ENCODE results near the gene PITPNM3. TPM values are rescaled to one million over a fixed set of nuclear protein-coding genes. Genes with fewer than 3 reads are reported as not detected.

The PITPNM3 gene
- total RNA-seq, 1 donor from 2014 or later = 4.3 TPM

DNA sequence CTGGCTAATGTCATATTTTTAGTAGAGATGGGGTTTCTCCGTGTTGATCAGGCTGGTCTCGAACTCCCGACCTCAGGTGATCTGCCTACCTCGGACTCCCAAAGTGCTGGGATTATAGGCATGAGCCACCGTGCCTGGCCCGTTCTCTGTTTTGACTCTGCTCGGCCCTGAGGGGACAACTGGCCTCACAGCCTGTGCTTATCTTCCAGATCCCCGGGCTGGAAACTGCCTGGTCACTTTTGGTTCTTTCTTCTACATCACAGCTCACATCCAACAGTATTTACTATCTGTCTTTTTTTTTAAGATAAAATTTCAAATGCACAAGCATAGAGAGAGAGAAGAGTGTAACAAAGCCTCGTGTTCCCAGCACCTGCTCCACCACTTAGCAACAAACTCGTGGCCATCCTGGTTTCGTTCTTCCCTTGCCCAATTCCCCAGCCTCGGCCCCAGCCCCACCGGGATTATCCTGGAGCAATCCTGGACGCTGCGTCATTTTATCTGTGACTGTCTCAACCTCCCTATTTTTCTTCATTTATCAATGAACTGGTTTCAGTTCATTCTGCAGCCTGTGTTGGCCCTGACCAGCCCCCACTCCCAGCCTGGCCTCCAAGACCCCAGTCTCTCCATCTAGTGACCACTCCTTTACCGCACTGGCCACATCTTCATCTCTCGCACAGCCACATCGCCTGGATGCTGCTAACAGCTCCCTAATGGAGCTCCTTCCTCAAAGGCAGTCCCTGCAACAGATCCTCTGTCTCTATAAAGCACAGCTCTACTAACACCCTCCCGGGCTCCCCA lies 91.0 kb downstream of the PITPNM3 start:
- no peak for DNase-seq (ENCODE audit: extremely low spot score, unreplicated experiment)
- Mint-ChIP-seq H3K27ac (no peak overlapping the region), H3K9me3 (no peaks in the 10 kb centered on the region), H3K27me3 (no peaks in the 10 kb centered on the region), H3K4me3 (no peak overlapping the region), H3K36me3 (peaks cover 3% of the 10 kb centered on the region), H3K4me1 (ENCODE audit: unreplicated experiment) (peaks cover 7% of the 10 kb centered on the region)
- no peak for TF ChIP-seq CTCF (conservative IDR thresholded peaks at IDR 0.05)

DNA sequence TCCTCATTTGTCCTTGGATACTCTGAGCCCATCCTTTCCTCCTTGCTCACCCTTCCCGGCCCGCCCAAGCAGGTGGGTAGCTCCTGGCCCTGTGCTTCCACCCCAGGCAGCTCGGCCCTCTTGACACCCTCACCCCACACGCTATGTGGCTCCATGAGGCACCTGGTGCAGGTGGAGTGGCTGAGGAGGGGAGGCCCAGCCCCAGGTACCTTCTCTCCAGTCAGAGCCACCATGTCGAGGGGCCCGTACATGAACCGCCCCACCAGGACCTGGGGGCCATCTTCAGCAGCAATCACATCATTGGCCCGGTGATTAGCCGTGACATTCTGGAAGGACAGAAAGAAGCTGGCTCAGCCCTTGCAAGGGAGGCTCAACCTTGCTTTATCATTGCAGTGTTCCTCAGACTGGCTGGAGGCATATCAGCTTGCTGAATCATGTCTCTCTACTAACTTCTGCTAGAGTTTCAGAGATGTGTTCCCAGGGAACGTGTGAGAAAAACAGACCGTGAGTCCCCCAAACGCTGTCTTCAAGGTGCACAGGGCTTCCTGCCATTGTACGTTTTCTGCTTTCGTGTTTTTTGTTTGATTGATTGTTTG lies 91.8 kb downstream of the PITPNM3 start:
- no peaks in the 10 kb centered on the region for H3K9me3 Mint-ChIP-seq
- peaks cover 3% of the 10 kb centered on the region for H3K36me3 Mint-ChIP-seq
- H3K27me3 Mint-ChIP-seq = no peaks in the 10 kb centered on the region
- no peak for TF ChIP-seq CTCF (conservative IDR thresholded peaks at IDR 0.05)
- H3K27ac Mint-ChIP-seq = no peak overlapping the region
- H3K4me1 Mint-ChIP-seq (ENCODE audit: unreplicated experiment) = peaks cover 7% of the 10 kb centered on the region
- H3K4me3 Mint-ChIP-seq = no peak overlapping the region
- no peak for DNase-seq (ENCODE audit: extremely low spot score, unreplicated experiment)

GRCh38 chr17:6463616-6464445 lies 92.5 kb downstream of the PITPNM3 start:
- TF ChIP-seq CTCF (conservative IDR thresholded peaks at IDR 0.05) = no peak
- H3K36me3 Mint-ChIP-seq = peaks cover 3% of the 10 kb centered on the region
- no peak for DNase-seq (ENCODE audit: extremely low spot score, unreplicated experiment)
- no peak overlapping the region for H3K27ac Mint-ChIP-seq
- H3K9me3 Mint-ChIP-seq = no peaks in the 10 kb centered on the region
- H3K4me3 Mint-ChIP-seq = no peak overlapping the region
- H3K27me3 Mint-ChIP-seq = no peaks in the 10 kb centered on the region
- peaks cover 7% of the 10 kb centered on the region for H3K4me1 Mint-ChIP-seq (ENCODE audit: unreplicated experiment)

- DNase-seq (ENCODE audit: extremely low spot score, unreplicated experiment) = no peak
- H3K9me3 Mint-ChIP-seq = no peaks in the 10 kb centered on the region
- TF ChIP-seq CTCF (conservative IDR thresholded peaks at IDR 0.05) = no peak
- peaks cover 7% of the 10 kb centered on the region for H3K4me1 Mint-ChIP-seq (ENCODE audit: unreplicated experiment)
- H3K4me3 Mint-ChIP-seq = no peak overlapping the region
- no peaks in the 10 kb centered on the region for H3K27me3 Mint-ChIP-seq
- no peak overlapping the region for H3K27ac Mint-ChIP-seq
- H3K36me3 Mint-ChIP-seq = peaks cover 3% of the 10 kb centered on the region
Observed at GRCh38 chr17:6462692-6463091, 93.7 kb downstream of the PITPNM3 start.

GRCh38 chr17:6461792-6462524 lies 94.4 kb downstream of the PITPNM3 start:
- no peak overlapping the region for H3K4me3 Mint-ChIP-seq
- peaks cover 4% of the 10 kb centered on the region for H3K27me3 Mint-ChIP-seq
- no peak for DNase-seq (ENCODE audit: extremely low spot score, unreplicated experiment)
- TF ChIP-seq CTCF (conservative IDR thresholded peaks at IDR 0.05) = no peak
- H3K36me3 Mint-ChIP-seq = peaks cover 3% of the 10 kb centered on the region
- H3K4me1 Mint-ChIP-seq (ENCODE audit: unreplicated experiment) = peaks cover 11% of the 10 kb centered on the region
- H3K27ac Mint-ChIP-seq = no peak overlapping the region
- no peaks in the 10 kb centered on the region for H3K9me3 Mint-ChIP-seq
